Neural cell (in vitro differentiated cells): ENCODE measurements around the gene WDR81.
"Not testable (repeated sequence)": the region's sequence is repeated elsewhere in the genome, so short reads cannot be mapped to it uniquely, and the experiment has no call there.

ENCODE experiments used
- EP300 ChIP-seq: fragments of 450-650 bp; conservative IDR thresholded peaks from 2 replicates; pipeline ENCODE4 v1.6.1; 2014; ENCODE audit warnings: antibody characterized with exemption, mild to moderate bottlenecking, moderate library complexity; ENCODE audit not compliant: poor library complexity, severe bottlenecking
- TF ChIP-seq, protein P1 (sequence below): fragments of 450-650 bp; IDR thresholded peaks from 2 replicates; pipeline ENCODE4 v1.5.1; 2014; ENCODE audit warnings: antibody characterized with exemption, mild to moderate bottlenecking, moderate library complexity; ENCODE audit not compliant: poor library complexity, severe bottlenecking
- TF ChIP-seq, protein P2 (sequence below): IDR thresholded peaks from 2 replicates; pipeline ENCODE4 v1.6.1; 2012; ENCODE audit warnings: borderline replicate concordance

DNA sequence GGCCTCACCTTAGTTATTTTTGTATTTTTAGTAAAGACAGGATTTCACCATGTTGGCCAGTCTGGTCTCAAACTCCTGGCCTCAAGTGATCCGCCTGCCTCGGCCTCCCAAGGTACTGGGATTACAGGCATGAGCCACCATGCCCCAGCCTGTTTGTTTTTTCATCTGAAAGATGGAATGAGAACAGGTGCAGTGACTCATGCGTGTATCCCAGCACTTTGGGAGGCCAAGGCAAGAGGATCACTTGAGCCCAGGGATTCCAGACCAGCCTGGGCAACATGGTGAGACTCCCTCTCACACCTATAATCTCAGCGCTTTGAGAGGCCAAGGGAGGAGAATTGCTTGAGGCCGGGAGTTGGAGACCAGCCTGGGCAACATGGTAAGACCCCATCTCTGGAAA is 24.6 kb upstream of the WDR81 start:
- TF ChIP-seq, protein P1, sequence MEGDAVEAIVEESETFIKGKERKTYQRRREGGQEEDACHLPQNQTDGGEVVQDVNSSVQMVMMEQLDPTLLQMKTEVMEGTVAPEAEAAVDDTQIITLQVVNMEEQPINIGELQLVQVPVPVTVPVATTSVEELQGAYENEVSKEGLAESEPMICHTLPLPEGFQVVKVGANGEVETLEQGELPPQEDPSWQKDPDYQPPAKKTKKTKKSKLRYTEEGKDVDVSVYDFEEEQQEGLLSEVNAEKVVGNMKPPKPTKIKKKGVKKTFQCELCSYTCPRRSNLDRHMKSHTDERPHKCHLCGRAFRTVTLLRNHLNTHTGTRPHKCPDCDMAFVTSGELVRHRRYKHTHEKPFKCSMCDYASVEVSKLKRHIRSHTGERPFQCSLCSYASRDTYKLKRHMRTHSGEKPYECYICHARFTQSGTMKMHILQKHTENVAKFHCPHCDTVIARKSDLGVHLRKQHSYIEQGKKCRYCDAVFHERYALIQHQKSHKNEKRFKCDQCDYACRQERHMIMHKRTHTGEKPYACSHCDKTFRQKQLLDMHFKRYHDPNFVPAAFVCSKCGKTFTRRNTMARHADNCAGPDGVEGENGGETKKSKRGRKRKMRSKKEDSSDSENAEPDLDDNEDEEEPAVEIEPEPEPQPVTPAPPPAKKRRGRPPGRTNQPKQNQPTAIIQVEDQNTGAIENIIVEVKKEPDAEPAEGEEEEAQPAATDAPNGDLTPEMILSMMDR, result not testable (repeated sequence)
- not testable (repeated sequence) for TF ChIP-seq EP300
- TF ChIP-seq, protein P2, sequence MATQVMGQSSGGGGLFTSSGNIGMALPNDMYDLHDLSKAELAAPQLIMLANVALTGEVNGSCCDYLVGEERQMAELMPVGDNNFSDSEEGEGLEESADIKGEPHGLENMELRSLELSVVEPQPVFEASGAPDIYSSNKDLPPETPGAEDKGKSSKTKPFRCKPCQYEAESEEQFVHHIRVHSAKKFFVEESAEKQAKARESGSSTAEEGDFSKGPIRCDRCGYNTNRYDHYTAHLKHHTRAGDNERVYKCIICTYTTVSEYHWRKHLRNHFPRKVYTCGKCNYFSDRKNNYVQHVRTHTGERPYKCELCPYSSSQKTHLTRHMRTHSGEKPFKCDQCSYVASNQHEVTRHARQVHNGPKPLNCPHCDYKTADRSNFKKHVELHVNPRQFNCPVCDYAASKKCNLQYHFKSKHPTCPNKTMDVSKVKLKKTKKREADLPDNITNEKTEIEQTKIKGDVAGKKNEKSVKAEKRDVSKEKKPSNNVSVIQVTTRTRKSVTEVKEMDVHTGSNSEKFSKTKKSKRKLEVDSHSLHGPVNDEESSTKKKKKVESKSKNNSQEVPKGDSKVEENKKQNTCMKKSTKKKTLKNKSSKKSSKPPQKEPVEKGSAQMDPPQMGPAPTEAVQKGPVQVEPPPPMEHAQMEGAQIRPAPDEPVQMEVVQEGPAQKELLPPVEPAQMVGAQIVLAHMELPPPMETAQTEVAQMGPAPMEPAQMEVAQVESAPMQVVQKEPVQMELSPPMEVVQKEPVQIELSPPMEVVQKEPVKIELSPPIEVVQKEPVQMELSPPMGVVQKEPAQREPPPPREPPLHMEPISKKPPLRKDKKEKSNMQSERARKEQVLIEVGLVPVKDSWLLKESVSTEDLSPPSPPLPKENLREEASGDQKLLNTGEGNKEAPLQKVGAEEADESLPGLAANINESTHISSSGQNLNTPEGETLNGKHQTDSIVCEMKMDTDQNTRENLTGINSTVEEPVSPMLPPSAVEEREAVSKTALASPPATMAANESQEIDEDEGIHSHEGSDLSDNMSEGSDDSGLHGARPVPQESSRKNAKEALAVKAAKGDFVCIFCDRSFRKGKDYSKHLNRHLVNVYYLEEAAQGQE, result not testable (repeated sequence)
